HEK293T (cell line): ENCODE measurements around the gene FXYD4.
"Not testable (repeated sequence)": the region's sequence is repeated elsewhere in the genome, so short reads cannot be mapped to it uniquely, and the experiment has no call there.

Experiments
- CTCF ChIA-PET: fragments of 350-600 bp; formaldehyde crosslinking; extraction: SDS; loops from one replicate; lab custom pipeline; 2021; ENCODE audit warnings: antibody characterized with exemption, inconsistent platforms; lab: Yijun Ruan, JAX
- POLR2A ChIA-PET: fragments of 350-600 bp; formaldehyde crosslinking; extraction: SDS; loops from one replicate; lab custom pipeline; 2020; ENCODE audit warnings: antibody characterized with exemption, inconsistent platforms; lab: Yijun Ruan, JAX
- DNase-seq: peaks from one replicate; pipeline ENCODE4 v3.0.0; 2012; ENCODE audit warnings: mixed read lengths; ENCODE audit errors: extremely low spot score
- ARNT ChIP-seq: fragments of 450-650 bp; IDR thresholded peaks from 2 replicates; pipeline ENCODE4 v1.6.1; 2017; ENCODE audit warnings: mild to moderate bottlenecking
- BHLHE40 ChIP-seq: fragments of 450-650 bp; IDR thresholded peaks from 2 replicates; pipeline ENCODE4 v1.6.1; 2016; ENCODE audit warnings: mild to moderate bottlenecking, moderate library complexity, borderline replicate concordance
- CTBP1 ChIP-seq: fragments of 450-650 bp; IDR thresholded peaks from 2 replicates; pipeline ENCODE4 v1.6.1; 2016; ENCODE audit warnings: borderline replicate concordance
- ELF4 ChIP-seq: fragments of 450-650 bp; IDR thresholded peaks from 2 replicates; pipeline ENCODE4 v1.6.1; 2017; ENCODE audit warnings: antibody characterized with exemption
- FOXA1 ChIP-seq: fragments of 450-650 bp; IDR thresholded peaks from 2 replicates; pipeline ENCODE4 v1.6.1; 2016; ENCODE audit warnings: mild to moderate bottlenecking
- FOXK2 ChIP-seq: fragments of 450-650 bp; IDR thresholded peaks from 2 replicates; pipeline ENCODE4 v1.6.1; 2016; ENCODE audit warnings: mild to moderate bottlenecking
- FOXM1 ChIP-seq: fragments of 450-650 bp; IDR thresholded peaks from 2 replicates; pipeline ENCODE4 v1.6.1; 2017; ENCODE audit warnings: mild to moderate bottlenecking, borderline replicate concordance
- HDGF ChIP-seq: fragments of 450-650 bp; IDR thresholded peaks from 2 replicates; pipeline ENCODE4 v1.6.1; 2017; ENCODE audit warnings: antibody characterized with exemption, borderline replicate concordance
- L3MBTL2 ChIP-seq: fragments of 450-650 bp; conservative IDR thresholded peaks from 2 replicates; pipeline ENCODE4 v1.6.1; 2016; ENCODE audit warnings: mild to moderate bottlenecking
- LEF1 ChIP-seq: fragments of 450-650 bp; IDR thresholded peaks from 2 replicates; pipeline ENCODE4 v1.6.1; 2017; ENCODE audit warnings: mild to moderate bottlenecking, borderline replicate concordance
- NFRKB ChIP-seq: fragments of 450-650 bp; IDR thresholded peaks from 2 replicates; pipeline ENCODE4 v1.6.1; 2016; ENCODE audit warnings: mild to moderate bottlenecking, moderate library complexity
- SP1 ChIP-seq: fragments of 450-650 bp; IDR thresholded peaks from 2 replicates; pipeline ENCODE4 v1.6.1; 2017
- SUZ12 ChIP-seq: fragments of 450-650 bp; IDR thresholded peaks from 2 replicates; pipeline ENCODE4 v1.6.1; 2016; ENCODE audit warnings: mild to moderate bottlenecking
- TARDBP ChIP-seq: fragments of 450-650 bp; IDR thresholded peaks from 2 replicates; pipeline ENCODE4 v1.6.1; 2016
- ZNF384 ChIP-seq: fragments of 450-650 bp; IDR thresholded peaks from 2 replicates; pipeline ENCODE4 v1.6.1; 2016
- TF ChIP-seq, protein P1 (sequence below): fragments of 450-650 bp; IDR thresholded peaks from 2 replicates; pipeline ENCODE4 v1.6.1; 2016

FXYD4 gene

DNA sequence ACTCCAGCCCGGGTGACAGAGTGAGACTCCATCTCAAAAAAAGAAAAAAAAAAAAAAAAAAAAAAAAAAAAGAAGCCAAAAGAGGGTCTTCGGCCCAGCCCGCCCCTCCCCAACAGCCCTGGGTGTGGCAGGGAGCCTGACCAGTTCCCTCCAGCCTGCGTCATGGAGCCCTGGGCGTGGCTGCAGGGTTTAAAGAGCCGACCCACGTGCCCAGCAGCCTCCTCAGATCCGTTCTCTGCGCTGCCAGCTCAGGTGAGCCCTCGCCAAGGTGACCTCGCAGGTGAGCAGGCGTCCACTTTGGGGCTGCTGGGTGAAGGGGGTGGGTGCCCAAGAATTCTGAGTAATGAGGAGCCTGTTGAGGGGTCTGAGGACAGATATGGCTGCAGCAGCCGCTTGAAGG is at the start of gene FXYD4:
TSS of gene FXYD4 (plus strand) at position 219 of the 400 bp plus-strand sequence. CDS start 2,111 bp downstream, outside the sequence.
- ChIA-PET POLR2A (no interaction called here), CTCF (no interaction called here)
- TF ChIP-seq, protein P1, sequence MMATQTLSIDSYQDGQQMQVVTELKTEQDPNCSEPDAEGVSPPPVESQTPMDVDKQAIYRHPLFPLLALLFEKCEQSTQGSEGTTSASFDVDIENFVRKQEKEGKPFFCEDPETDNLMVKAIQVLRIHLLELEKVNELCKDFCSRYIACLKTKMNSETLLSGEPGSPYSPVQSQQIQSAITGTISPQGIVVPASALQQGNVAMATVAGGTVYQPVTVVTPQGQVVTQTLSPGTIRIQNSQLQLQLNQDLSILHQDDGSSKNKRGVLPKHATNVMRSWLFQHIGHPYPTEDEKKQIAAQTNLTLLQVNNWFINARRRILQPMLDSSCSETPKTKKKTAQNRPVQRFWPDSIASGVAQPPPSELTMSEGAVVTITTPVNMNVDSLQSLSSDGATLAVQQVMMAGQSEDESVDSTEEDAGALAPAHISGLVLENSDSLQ = no peak
- no peak for DNase-seq

DNA sequence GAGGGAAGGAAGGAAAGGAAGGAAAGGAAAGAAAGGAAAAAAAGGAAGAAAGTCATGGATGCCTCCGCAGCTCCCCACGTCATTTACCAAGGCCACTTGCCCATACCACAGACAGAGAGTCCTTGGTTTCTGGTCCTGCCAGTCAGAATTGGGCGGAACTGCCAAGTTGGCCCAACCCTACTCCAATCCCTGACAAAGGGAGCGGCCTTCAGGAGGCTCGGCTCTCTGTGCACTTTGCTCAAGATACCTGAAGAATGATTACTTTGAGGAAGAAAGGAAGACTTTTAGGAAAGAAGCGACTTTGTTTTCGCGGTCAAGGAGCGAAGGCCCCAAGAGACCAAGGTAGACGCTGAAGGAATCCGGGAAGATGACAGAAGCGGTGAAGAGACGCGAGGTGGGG is 49.1 kb upstream of the FXYD4 start:
- TF ChIP-seq FOXM1 (no peak), L3MBTL2 (no peak), ARNT (no peak), LEF1 (no peak), TARDBP (no peak)
- POLR2A ChIA-PET = no interaction called here
- CTCF ChIA-PET = no interaction called here
- no peak for DNase-seq

GRCh38 chr10:43322769-43323168 is 48.7 kb upstream of the FXYD4 start:
- DNase-seq = no peak
- ChIA-PET CTCF (no interaction called here), POLR2A (no interaction called here)
- TF ChIP-seq SUZ12 (no peak), CTBP1 (no peak), HDGF (no peak), FOXA1 (no peak), NFRKB (no peak), BHLHE40 (no peak), L3MBTL2 (no peak), SP1 (no peak), ARNT (no peak), FOXM1 (no peak), TARDBP (no peak), ZNF384 (no peak), ELF4 (no peak), FOXK2 (no peak), LEF1 (no peak)
- TF ChIP-seq, protein P1 = no peak

GRCh38 chr10:43323245-43323644 is 48.2 kb upstream of the FXYD4 start:
- no peak for TF ChIP-seq ZNF384
- TF ChIP-seq SUZ12 = no peak
- TF ChIP-seq TARDBP = no peak
- no peak for TF ChIP-seq ARNT
- TF ChIP-seq FOXM1 = no peak
- TF ChIP-seq ELF4 = no peak
- TF ChIP-seq BHLHE40 = no peak
- no peak for TF ChIP-seq FOXK2
- no peak for TF ChIP-seq LEF1
- TF ChIP-seq FOXA1 = no peak
- no peak for TF ChIP-seq NFRKB
- TF ChIP-seq, protein P1 = no peak
- POLR2A ChIA-PET = no interaction called here
- no peak for DNase-seq
- CTCF ChIA-PET = no interaction called here

DNA sequence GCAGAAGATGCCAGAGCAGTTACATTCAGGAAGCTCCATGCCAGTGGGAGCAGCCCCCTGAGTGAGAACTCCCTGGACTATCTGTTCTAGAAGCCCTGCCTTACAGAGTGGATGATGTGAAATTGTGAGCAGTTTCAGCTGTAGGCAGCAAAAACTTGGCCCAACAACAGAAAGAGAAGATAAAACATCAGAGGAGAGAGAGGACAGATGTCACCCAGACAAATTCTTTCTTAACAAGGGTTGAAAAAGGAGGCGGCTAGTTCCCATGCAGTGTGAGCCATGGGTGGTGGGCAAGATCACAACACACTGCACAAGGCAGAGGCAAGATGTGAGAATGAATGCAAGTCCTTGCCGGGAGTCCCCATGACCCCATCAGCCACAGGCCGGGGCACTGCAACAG is 46.6 kb upstream of the FXYD4 start:
- DNase-seq = no peak
- ChIA-PET CTCF (no interaction called here), POLR2A (no interaction called here)
- TF ChIP-seq ELF4 = no peak
- no peak for TF ChIP-seq FOXK2
- no peak for TF ChIP-seq ZNF384
- no peak for TF ChIP-seq FOXM1
- no peak for TF ChIP-seq FOXA1
- TF ChIP-seq SUZ12 = no peak
- TF ChIP-seq CTBP1 = no peak
- no peak for TF ChIP-seq SP1
- no peak for TF ChIP-seq TARDBP
- no peak for TF ChIP-seq L3MBTL2
- no peak for TF ChIP-seq BHLHE40
- no peak for TF ChIP-seq HDGF

DNA sequence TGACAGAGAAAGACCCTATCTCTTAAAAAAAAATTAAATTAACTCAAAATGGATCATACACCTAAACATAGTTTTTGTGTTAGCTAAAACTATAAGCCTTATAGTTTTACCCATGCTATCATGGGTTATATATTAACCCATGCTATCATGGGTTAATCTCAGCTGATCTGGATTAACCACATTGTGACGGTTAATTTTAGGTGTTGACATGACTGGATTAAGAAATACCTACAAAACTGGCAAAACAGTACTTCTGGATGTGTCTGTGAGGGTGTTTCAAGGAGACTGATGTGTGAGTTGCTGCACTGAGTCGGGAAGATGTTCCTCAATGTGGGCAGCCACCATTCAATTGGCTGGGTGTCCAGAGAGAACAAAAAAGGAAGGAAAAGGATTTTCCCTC is 44.3 kb upstream of the FXYD4 start:
- ChIA-PET POLR2A (no interaction called here), CTCF (no interaction called here)
- DNase-seq = no peak
- TF ChIP-seq CTBP1 = no peak
- TF ChIP-seq FOXK2 = no peak
- TF ChIP-seq SP1 = no peak
- TF ChIP-seq SUZ12 = no peak
- no peak for TF ChIP-seq ELF4
- TF ChIP-seq HDGF = no peak
- TF ChIP-seq NFRKB = no peak
- TF ChIP-seq TARDBP = no peak
- TF ChIP-seq LEF1 = no peak

DNA sequence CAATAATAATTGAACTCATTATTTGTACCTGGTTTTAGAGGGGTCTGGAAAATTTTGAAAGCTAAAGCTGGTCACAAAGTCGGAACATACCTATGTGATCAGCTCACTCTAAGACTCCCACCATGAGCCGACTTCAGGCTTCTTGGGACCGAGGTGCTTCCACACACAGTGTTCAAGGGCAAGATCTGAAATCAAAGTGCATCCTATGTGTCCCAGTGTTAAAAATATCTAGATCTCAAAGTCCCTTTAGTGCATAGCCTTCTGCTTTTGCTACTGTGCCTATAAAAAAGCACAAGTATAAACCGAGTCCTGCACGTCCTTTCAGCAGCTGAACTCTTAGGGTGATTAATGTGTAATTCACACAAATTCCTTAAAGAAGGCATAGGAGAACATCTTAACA is 43.5 kb upstream of the FXYD4 start:
- TF ChIP-seq TARDBP (no peak), CTBP1 (no peak), FOXA1 (no peak), SUZ12 (no peak), BHLHE40 (no peak), NFRKB (no peak), FOXM1 (no peak), SP1 (no peak), ARNT (no peak), LEF1 (no peak)
- POLR2A ChIA-PET = no interaction called here
- DNase-seq = no peak
- CTCF ChIA-PET = interaction anchor here (0.6 kb wide), 1 partner anchor 124 kb away, joined by 6 read pairs; no protein-coding TSS in a partner anchor

- DNase-seq, CTCF ChIA-PET, POLR2A ChIA-PET: not testable (repeated sequence)
These were observed 42.6 kb upstream of the FXYD4 start for GRCh38 chr10:43328810-43329209.

DNA sequence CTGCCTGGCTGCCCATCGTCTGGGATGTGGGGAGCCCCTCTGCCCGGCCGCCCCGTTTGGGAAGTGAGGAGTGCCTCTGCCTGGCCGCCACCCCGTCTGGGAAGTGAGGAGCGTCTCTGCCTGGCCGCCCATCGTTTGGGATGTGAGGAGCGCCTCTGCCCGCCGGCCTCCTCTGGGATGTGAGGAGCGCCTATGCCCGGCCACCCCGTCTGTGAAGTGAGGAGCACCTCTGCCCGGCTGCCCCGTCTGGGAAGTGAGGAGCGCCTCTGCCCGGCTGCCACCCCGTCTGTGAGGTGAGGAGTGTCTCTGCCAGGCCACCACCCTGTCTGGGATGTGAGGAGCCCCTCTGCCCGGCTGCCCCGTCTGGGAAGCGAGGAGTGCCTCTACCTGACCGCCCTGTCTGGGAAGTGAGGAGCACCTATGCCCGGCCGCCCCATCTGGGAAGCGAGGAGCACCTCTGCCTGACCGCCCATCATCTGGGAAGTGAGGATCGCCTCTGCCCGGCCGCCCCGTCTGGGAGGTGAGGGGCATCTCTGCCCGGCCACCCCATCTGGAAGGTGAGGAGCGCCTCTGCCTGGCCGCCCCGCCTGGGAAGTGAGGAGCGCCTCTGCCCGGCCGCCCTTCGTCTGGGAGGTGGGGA is 42.1 kb upstream of the FXYD4 start:
- POLR2A ChIA-PET, CTCF ChIA-PET, DNase-seq: not testable (repeated sequence)

- CTCF ChIA-PET, POLR2A ChIA-PET, DNase-seq: not testable (repeated sequence)
These were observed 41.2 kb upstream of the FXYD4 start for GRCh38 chr10:43330049-43330823.

DNA sequence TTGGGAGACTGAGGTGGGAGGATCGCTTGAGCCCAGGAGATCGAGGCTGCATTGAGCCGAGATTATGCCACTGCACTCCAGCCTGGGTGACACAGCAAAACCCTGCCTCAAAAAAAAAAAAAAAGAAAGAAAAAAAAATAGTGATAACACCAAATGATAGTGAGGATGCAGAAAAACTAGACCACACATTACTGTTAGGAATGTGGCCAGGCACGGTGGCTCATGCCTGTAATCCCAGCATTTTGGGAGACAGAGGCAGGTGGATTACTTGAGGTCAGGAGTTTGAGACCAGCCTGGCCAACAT is 40.7 kb upstream of the FXYD4 start:
- CTCF ChIA-PET = not testable (repeated sequence)

More for the DNA sequence above, 40.7 kb upstream of the FXYD4 start:
- DNase-seq, POLR2A ChIA-PET: not testable (repeated sequence)
